HG03095 (cell line): ENCODE measurements around the gene BORCS6.
A peak's percentile ranks its signal among the peaks of the same experiment; 100 is the strongest.
"Not testable (repeated sequence)": the region's sequence is repeated elsewhere in the genome, so short reads cannot be mapped to it uniquely, and the experiment has no call there.

Experiments
- ATAC-seq: cut with Tn5 transposase; IDR thresholded peaks from one replicate; pipeline ENCODE4 v1.9.1; 2021; ENCODE audit warnings: moderate library complexity; ENCODE audit not compliant: unreplicated experiment

BORCS6 gene

DNA sequence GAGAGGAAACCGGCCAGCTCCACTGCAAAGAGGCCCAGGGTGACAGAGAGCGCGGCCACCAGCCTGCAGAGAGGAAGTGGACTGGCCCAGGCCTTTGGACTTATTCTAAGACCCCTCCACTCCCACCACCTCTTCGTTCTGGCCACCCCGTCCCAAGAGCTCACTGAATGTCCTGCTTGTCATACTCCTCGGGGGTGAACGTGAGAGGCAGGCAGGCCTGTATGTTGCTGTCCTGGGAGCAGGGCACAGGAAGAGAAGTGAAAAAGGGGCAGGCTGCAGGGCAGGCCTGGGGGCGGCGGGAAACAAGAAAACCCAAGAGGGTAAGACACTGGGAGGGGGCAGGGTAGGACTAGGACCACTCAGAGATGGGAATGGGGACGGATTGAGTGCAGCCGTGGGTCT is 14.2 kb downstream of the BORCS6 start:
- ATAC-seq, result peak; percentile 10

GRCh38 chr17:8173871-8174322 is 16.1 kb downstream of the BORCS6 start:
- ATAC-seq, result no peak

- ATAC-seq, result peak; percentile 50
These were observed 16.7 kb downstream of the BORCS6 start for GRCh38 chr17:8173056-8173870.

- not testable (repeated sequence) for ATAC-seq
These were observed 19.8 kb downstream of the BORCS6 start for GRCh38 chr17:8170186-8170585.

DNA sequence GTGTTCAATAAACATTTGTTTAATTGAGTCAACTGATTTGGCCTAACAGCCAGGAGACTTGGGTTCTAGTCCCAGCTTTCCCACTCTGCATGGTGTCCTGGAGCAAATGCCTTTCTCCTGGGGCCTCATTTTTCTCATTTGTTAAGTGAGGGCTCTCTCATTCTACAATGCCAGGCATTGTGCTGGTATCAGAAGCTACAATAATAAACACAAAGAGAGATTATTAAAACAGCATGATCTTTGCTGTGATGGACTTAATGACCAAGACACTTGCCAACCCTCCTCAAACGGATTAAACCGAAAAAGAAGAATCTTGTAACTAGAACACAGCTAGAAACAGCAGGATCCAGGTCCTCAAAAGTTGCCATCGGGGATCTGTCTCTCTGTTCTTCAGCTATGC is 22.5 kb downstream of the BORCS6 start:
- ATAC-seq, result no peak

DNA sequence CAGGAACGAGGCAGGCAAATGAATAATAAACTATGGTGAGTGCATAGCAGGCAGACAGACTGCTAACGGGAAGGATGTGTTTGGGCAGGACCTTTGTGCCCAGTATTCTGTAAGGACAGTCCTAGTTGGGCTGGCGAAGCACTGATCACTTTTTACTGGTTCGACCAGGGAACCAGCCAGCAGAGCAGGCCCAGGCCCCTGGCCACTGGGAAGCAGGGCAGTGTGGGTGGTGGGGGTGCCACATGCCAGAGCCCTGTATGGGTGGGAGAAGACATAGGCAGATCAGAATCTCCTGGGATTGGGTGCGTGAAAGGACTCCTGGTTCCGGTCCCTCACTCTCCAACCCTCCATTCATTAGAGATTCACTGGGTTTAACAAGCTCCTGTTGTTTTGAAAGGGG is 23.2 kb downstream of the BORCS6 start:
- ATAC-seq, result no peak

- no peak for ATAC-seq
These were observed 25.2 kb downstream of the BORCS6 start for GRCh38 chr17:8164815-8165131.

DNA sequence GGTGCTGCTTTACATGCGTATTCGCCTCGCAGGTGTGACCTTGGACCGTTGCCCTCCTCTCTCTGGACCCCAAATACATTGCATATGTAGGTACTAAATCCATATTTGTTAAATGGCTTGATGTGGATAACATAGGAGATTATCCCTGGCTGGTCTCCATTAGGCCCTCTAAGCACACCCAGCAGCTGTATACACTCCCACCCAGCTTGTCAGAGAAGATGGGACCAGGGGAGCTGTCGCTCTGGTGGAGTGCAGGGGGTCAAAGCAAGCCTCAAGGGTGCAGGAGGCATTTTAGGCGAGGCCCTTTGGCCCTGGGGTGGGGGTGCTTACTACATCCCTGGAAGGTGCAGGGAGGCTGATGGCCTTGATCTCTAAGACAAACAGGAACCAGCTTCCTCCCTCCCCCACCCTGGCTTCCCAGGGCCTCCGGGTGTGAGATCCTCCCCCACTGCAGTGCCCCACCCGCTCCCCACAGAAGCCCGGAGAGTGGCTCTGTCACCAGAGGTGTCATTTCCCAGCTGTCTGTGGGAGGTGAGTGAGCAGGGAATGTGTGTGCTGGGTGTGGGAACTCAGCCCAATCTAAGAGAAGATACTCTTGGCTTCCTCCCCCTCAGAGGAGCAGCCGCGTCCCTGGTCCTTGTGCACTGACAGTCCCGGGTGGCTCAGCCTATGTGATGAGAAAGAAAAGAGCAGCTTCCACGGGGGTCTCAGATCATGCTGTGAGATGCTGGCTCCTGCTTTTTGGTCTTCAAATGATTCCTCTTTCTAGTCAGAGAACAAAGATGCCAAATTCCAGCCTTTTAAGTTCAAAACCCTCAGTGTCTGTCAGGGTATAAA is 25.8 kb downstream of the BORCS6 start:
- ATAC-seq, result no peak

DNA sequence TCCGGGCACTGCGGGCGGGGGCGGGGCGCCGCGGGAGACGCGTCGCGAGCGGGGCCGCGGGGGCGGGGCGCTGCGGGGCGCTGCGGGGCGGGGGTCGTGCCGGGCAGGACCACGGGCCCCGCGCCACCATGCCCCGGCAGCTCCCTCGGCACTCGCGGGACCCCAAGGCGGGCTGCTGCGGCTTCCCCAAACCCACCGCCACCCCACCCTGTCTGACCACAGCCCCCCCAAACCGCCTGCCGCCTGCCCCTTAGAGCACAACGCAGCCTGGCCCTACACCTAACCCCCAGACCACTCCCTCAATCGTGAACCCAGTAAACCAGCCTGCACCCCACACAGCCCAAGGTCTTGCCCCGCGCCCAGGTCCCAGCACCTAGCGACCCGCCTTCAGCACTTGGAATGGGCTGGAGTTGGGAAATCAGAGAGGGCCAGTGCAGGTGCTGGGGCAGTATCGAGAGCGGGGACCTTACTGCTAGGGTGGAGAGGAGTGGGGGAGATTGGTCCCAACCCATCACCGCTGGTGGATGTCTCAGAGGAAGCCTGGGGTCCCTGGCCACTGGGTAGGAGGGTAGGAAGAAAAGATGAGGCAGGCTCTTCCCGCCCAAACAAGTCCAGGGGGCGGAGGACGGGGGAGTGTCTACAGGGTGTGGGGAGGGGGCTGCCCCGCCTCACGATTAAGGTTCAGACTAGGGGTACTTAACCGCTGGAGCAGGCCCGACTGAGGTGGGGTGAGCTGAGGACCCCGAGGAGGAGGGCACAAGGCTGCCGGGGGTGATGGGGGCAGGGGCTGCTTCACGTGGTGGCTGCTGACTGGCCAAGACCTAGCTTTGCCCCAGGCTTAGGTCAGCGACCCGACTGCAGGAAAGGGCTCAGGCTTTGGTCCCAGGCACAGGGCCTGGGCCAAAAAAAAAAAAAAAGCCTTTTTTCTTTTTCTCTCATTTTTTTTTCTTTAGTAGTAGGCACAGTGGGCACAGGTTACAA is 26.7 kb downstream of the BORCS6 start:
- ATAC-seq, result no peak

GRCh38 chr17:8162233-8162996 is 27.6 kb downstream of the BORCS6 start, which contains the start of gene VAMP2:
VAMP2 (minus strand) TSS chr17:8162948; CDS start chr17:8162879, 69 bp downstream.
- ATAC-seq, result no peak

- ATAC-seq, result no peak
These were observed 28.4 kb downstream of the BORCS6 start for GRCh38 chr17:8161289-8162232.

DNA sequence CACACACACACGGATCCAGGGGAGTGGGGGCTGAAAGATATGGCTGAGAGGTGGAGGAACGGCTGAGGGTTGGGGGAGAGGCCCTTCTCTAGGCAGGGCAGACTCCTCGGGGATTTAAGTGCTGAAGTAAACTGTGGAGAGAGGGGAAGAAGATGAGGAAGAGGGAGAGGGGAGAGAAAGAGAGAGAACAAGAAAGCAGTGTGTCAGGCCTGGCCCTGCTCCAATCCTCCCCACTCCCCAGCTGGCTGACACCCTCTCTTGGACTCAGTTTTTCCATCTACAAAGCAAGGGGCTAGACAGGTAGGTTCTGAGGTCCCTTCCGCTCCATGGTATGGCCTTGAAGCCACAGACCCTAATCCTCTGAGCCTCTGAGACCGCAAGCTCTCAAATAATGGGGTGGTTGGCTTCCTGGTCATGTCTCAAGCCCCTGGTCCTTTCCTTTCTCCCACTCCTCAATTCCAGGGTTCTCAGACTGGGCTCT is 29.2 kb downstream of the BORCS6 start:
- no peak for ATAC-seq

DNA sequence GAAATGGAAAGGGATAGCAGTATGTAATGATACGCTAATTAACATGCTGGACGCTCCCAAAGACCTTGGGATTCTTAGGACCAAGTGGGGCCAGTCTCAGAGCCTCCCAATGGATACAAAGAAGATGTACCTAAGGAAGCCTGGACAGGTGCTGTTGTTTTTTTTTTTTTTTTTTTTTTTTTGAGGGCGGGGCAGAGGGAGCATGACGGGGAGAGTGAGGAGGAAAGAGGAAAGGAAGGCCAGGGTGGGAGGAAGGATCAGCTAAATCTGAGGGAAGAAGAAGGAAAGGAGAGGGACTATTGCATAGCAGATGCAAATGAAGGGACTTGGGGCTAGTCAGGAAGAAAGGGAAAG is 29.8 kb downstream of the BORCS6 start:
- ATAC-seq, result no peak

DNA sequence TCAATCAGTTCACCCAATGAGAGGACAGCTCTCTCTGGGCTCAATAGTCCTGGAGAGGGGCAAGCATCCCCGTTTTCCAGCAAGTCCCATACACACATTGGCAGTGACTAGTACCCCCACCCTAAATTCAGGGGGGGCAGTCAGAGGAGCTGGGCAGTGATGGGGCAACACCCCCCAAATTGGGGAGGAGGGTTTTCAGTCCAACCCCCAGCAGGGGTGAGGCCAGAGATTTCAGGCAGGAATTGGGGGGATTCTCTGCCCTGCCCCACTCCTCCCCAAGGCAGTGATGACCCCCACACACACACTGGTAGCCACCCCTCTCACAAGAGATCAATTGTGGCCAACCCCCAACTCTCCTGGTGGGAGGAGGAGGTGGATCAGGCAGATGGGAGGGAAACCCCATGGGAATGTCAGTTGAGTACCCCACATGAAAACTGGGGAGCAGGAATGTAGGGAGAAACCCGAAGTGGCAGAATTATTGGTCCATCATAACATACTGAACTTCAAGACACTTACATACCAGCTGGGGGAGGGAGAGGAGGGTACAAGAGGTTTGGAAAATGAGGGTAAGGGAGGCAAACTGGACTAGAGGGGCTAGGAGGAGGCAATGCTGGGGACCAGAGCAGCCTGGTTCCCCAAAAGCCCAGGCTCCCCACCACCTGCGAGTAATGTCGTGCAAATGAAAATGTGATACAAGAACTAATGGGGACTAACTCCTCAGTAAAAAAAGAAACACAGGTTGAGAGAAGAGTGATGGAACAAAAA is 30.3 kb downstream of the BORCS6 start:
- no peak for ATAC-seq

GRCh38 chr17:8159032-8159400 is 31.0 kb downstream of the BORCS6 start:
- ATAC-seq, result no peak

GRCh38 chr17:8158267-8159031 is 31.5 kb downstream of the BORCS6 start:
- no peak for ATAC-seq

GRCh38 chr17:8156246-8156992 is 33.6 kb downstream of the BORCS6 start:
- peak; percentile 72 for ATAC-seq
